ENCODE measurements around the gene WARS2. TPM values are rescaled to one million over a fixed set of nuclear protein-coding genes. Genes with fewer than 3 reads are reported as not detected.
A peak's percentile ranks its signal among the peaks of the same experiment; 100 is the strongest.
"Not testable (repeated sequence)": the region's sequence is repeated elsewhere in the genome, so short reads cannot be mapped to it uniquely, and the experiment has no call there.

WARS2 gene
- polyA plus RNA-seq, 12 donors: 19.0 to 30.7 (median 21.7) TPM; not detected in 1

DNA sequence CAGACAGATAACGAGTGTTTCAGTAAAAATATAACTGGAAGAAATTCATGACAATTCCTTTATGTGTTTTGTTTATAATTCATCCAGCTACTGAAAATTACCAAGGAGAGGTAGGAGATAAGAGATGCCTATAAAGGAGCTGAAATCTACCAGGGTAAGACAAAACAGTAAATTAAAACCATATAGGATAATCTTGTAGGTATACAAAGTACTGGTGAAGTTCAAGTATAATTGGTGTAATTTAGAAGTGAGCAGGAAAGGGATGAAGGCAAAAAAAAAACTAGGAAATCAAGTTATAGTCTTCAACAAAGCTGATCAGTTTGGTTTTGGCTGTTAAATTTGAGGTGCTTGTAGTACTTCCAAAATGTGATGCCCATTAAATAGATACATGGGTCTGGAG, 1.2 kb upstream of the WARS2 start:
- DNase-seq: no peak

- no peak for DNase-seq
Observed at GRCh38 chr1:119141020-119141424, 569 bp upstream of the WARS2 start.

DNA sequence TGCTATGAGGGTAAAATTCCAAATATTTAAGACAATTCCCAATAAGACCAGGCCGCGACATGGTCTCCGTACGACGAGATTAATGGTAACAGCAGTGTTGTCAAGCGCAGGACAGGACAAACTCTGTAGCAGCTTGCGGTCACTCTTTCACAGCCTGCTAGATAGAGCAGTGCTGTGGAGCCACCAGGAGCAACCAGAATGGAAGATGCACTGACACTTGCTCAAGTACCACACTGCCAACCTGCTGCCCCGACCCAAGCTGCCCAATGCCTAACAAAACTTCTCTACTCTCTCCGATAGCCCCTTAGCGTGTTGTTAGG, 636 bp downstream of the WARS2 start:
- DNase-seq: no peak

DNA sequence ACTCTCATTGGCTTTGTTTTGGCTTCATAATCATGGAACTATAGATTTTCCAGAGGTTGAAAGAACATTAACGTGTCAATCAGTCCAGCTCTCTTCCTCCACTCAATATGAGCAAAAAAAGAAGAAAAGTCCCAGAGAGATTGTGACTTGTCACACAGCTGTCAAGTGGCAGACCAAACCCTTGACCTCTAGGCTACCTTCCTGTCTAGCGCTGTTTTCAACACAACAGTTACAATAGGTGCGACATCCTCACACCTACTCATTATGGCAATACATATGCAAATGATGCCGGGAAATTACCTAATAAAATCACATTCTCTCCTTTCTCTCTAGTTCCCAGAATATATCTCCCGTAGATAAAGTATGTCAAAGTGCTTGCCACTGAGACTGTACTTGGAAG, 1.1 kb downstream of the WARS2 start:
- peak; percentile 25 for DNase-seq

- no peak for DNase-seq
Observed at GRCh38 chr1:119136401-119136800, 4.1 kb downstream of the WARS2 start.

DNA sequence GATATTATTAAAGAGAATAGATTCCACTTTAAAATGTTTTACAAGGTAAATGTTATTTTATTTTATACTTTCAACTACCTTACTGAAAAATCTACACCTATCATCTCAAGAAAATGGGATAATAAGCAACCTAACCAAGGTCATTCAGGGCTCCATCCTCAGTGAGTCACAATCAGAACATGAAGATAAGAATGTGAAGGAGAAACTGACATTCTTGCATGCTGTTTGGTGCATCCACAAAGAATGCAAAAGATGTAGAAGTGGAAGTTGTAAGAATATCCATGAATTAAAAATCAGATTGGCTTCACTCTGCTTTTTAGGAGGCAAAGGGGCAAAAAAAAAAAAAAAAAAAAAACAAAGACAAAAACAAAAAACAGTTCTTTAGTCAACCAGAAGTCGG, 6.5 kb downstream of the WARS2 start:
- no peak for DNase-seq

- DNase-seq: peak; percentile 15
Observed at GRCh38 chr1:119132179-119132578, 8.3 kb downstream of the WARS2 start.

DNA sequence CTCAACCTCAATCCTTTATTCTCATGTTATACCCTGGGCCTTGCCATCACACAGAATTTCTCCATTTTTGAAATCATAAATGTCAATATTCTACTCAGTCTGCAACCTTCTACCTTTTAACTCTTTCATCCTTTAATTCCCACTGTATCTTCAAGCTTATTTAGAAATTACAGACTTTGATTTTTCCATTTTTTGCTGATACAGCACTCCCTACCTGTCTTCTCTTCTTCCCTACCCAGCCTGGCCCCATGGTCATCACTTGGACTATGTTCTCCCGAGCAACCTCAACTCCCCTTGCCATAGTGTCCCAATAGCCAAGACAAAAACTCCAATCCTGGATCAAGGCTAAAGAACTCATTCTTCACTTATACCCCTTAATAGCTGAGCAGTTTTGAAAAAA, 14.6 kb downstream of the WARS2 start:
- DNase-seq: no peak

DNA sequence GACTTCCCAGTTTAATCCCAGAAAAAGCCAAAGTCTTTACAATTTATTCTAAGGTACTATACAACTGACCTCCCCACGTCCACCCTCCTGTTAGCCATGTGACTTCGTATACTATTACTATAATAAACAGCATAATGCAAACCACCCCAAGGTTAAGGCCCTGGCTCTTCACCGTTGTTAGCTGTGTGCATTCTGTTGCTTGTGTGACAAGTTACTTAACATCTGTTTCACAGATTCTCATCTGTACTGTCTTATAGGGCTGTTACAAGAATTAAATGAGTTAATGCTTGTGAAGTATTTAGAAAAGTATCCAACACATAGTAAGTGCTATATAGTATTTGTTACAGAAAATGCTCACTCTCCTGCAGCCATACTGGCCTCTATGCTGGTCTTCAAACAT, 15.7 kb downstream of the WARS2 start:
- DNase-seq: no peak

GRCh38 chr1:119121872-119122271, 18.6 kb downstream of the WARS2 start:
- not testable (repeated sequence) for DNase-seq

- DNase-seq: no peak
Observed at GRCh38 chr1:119116725-119117124, 23.7 kb downstream of the WARS2 start.

DNA sequence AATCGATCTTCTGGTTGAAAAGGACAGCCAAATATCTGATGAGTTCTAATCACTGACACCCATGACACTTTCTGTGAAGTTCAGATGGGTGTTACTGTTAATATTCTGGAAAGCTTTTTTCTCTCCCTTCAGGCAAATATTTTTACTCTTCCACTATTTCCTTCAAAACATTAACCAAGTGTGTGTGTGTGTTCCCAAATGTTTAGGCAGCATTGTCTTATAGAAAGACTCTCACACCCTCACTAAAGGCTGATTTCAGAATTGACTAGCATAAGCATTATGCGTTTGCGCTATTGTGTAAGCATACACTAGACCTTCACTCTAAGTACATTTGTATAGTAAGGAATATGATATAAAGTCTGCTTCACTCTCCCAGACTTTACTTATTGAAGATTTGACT, 24.7 kb downstream of the WARS2 start:
- no peak for DNase-seq

DNA sequence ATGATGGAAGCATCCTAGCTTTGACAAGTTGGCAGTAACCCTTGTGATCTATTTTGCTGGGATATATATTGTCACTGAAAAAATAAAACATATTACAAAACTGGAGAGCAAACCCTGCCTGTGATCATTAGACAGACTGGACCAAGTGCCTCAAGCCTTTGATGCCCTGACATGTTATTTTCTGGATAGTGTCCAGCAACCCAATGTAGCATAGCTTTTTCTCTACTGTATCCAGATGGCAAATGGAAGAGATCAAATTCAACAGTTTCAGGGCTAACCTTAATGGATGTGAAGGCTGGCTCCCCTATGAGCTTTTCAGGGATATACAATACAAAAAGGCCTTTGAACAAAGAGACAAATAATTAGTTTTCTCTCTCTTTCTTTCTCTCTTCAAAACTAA, 25.1 kb downstream of the WARS2 start:
- DNase-seq: no peak

DNA sequence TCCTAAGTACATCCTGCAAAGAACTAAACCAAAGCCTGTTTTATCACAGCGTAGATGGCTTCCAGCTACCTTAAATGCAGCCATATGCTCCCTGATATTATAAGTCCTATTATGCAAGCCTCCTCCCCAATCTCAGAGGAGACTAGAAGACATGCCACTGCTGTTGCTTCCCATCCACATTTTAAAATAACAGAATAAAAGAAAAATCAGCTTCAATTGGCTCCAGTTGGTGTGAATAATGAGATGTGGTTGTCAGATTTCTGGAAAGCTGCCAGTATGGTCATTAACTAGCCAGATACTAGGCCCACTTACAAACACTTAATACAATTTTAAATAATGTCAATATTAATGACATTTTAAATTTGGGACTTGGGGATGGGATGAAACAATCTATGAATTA, 25.7 kb downstream of the WARS2 start:
- DNase-seq: no peak

GRCh38 chr1:119112791-119113190, 27.7 kb downstream of the WARS2 start:
- DNase-seq: no peak

DNA sequence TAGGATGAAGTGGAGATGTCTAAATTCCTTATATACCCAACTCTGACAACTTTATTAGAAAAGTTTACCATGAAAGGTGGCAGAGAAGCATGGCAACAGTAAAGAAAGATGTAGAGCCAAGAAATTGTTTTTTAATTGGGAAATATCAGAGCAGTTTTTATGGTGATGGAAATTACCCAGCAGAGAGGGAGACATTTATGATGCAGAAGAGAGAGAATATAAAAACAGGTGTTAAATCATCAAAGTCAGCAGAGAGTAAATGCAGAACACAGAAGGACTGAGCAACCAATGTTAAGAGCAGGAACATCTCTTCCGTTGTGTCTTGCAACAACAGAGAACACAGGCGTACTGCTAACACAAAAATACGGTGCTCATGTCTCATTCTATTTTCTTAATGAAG, 28.2 kb downstream of the WARS2 start:
- no peak for DNase-seq

GRCh38 chr1:119108988-119109387, 31.5 kb downstream of the WARS2 start:
- no peak for DNase-seq

DNA sequence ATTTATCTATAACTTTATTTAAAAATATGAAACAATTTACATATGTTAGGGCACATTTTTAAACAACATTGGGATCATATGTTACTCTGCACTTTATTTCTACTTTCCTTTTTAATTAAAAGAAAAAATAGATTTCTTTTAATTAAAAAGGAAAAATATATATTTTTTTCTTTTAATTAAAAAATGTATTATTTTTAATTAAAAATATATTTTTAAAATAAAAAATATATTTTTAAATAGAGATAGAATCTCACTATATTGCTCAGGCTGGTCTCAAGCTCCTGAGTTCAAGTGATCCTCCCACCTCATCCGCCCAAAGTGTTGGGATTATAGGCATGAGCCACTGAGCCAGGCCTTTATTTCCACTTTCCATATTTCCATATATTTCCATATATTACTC, 36.7 kb downstream of the WARS2 start:
- DNase-seq: no peak

- DNase-seq: no peak
Observed at GRCh38 chr1:119102051-119102450, 38.4 kb downstream of the WARS2 start.

- DNase-seq: no peak
Observed at GRCh38 chr1:119101563-119101962, 38.9 kb downstream of the WARS2 start.

DNA sequence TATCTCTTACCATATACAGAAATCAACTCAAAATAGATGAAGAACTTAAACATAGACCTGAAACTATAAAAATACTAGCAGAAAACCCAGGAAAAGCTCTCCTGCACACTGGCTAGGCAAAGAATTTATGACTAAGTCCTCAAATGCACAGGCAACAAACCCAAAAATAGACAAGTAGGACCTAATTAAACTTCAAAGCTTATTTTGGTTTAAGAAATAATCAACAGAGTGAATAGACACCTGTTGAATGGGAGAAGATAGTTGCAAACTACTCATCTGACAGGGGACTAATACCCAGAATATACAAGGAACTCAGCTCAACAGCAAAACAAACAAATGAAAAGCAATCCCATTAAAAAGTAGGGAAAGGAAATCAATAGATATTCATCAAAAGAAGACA, 40.7 kb downstream of the WARS2 start:
- DNase-seq: no peak

GRCh38 chr1:119097380-119097779, 43.1 kb downstream of the WARS2 start:
- no peak for DNase-seq

DNA sequence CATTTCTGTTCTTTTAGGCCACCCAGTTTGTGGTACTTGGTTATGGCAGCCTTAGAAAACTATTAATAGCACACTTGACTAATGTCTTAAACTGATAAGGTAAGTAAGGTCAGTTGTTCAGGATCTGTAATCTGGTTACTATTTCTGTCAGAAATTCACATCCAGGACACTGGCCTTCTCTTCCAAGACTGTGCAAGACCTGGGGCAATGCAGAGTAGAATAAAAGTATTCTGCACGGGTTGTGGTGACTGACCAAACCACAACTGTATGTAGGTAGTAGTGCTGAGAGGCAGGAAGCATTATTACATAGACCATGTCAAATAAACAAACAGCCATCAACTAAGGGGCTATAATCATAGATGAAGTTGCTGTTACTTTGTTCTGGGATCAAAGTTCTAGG, 46.7 kb downstream of the WARS2 start:
- DNase-seq: no peak

DNA sequence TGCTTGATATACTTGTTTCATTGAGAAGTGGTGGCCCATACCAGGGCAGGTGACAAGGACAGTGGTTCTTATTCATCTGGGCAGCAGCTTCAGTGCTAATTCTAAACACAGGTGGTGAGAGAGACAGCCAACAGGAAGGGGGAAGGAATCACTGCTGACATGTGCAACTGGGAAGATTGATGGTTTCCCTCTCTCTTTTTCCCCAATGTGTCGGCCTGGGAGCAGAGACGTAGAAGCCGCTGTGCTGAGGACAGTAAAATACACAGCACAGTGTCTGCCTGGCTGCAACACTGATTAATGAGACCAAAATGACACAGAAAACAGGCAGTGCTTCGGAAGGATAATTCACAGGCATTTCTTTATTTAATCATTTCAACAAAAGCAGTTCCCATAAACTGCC, 48.8 kb downstream of the WARS2 start:
- DNase-seq: no peak

- no peak for DNase-seq
Observed at GRCh38 chr1:119090250-119090649, 50.2 kb downstream of the WARS2 start.
